KOPT-K1 (cell line): ENCODE data around the gene TMEM263.
"Not testable (repeated sequence)": the region's sequence is repeated elsewhere in the genome, so short reads cannot be mapped to it uniquely, and the experiment has no call there.

ENCODE experiments used
- H3K27ac ChIP-seq: fragments of 200-600 bp; sonication (generic); 2 replicates; pipeline ENCODE4 v1.5.1; 2016; ENCODE audit warnings: antibody characterized with exemption, mild to moderate bottlenecking, low read depth, low read length; ENCODE audit not compliant: poor library complexity, severe bottlenecking
- H3K36me3 ChIP-seq: fragments of 200-600 bp; sonication (generic); 2 replicates; pipeline ENCODE4 v1.5.1; 2017; ENCODE audit warnings: antibody characterized with exemption, mild to moderate bottlenecking, low read length, moderate library complexity; ENCODE audit not compliant: insufficient read depth
- H3K9me3 ChIP-seq: fragments of 200-600 bp; sonication (generic); 2 replicates; pipeline ENCODE4 v1.5.1; 2017; ENCODE audit warnings: antibody characterized with exemption, low read length, mild to moderate bottlenecking; ENCODE audit not compliant: insufficient read depth, poor library complexity, severe bottlenecking

The TMEM263 gene

DNA sequence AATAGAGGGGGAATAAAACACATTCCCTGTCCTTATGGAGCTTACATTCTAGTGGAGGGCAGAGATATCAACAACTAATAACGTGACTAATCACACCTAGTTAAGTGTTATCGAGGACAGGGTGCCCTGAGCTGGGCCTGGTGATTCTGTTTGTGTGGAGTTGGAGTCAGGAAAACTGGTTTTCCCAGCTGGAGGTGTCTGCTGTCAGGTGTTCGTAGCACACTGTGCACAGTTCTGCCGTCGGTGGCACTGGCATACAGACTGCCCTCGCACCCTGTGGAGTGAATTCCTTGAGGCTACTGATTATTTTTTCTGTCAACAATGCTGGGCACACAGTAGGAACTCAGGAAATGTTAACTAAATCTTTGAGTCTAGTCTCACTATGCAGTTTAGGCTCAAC is 32.1 kb downstream of the TMEM263 start:
- H3K36me3 ChIP-seq, result no peaks in the 10 kb centered on the region; the same call in 1 of the 2 replicates
- H3K9me3 ChIP-seq, result no peaks in the 10 kb centered on the region
- no peak overlapping the region for H3K27ac ChIP-seq

DNA sequence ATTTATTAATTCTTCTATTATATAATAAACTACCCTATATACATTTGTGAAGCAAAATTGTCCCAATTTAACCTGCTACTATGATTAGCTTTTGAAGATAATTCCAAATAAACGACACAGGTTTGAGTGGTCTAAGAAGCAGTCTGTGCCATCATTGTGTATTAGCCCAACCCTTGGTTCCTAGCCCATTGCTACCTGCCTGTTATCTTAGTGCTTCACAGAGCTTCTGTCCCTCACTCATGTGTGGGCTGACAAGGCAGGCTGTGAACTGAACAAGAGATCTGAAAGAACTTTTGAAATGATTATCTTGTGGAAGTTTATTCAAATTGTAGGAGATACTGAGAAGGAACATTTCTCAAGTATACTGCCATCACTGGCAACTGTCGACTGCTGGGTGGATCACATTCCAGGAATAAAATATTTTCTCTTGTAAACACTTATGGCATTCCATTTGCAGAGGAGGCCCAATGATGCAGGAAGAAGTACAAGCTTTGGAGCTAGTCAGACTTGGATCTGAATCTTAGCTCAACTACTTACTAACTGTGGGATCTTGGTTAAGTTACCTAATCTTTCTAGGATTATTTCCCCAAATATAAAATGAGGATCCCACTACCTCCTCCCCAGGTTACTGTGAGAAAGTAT is 39.0 kb downstream of the TMEM263 start:
- Histone ChIP-seq H3K27ac (no peak overlapping the region), H3K36me3 (peaks cover 27% of the 10 kb centered on the region), H3K9me3 (no peaks in the 10 kb centered on the region)

GRCh38 chr12:106996102-106996501 is 40.4 kb downstream of the TMEM263 start:
- not testable (repeated sequence) for H3K27ac ChIP-seq, H3K9me3 ChIP-seq
- peaks cover 27% of the 10 kb centered on the region for H3K36me3 ChIP-seq

GRCh38 chr12:106997916-106998315 is 42.2 kb downstream of the TMEM263 start:
- Histone ChIP-seq H3K27ac (no peak overlapping the region), H3K36me3 (peaks cover 27% of the 10 kb centered on the region), H3K9me3 (peaks cover 3% of the 10 kb centered on the region)

- H3K9me3 ChIP-seq, result peaks cover 3% of the 10 kb centered on the region
- H3K27ac ChIP-seq, result no peak overlapping the region
- peaks cover 27% of the 10 kb centered on the region for H3K36me3 ChIP-seq
Observed at GRCh38 chr12:106999446-106999845, 43.7 kb downstream of the TMEM263 start.

- H3K36me3 ChIP-seq, result peaks cover 11% of the 10 kb centered on the region
- not testable (repeated sequence) for H3K9me3 ChIP-seq, H3K27ac ChIP-seq
Observed at GRCh38 chr12:107002665-107003064, 47.0 kb downstream of the TMEM263 start.

- Histone ChIP-seq H3K36me3 (no peaks in the 10 kb centered on the region), H3K27ac (no peak overlapping the region), H3K9me3 (peaks cover 9% of the 10 kb centered on the region)
Observed at GRCh38 chr12:107007411-107007810, 51.7 kb downstream of the TMEM263 start.

DNA sequence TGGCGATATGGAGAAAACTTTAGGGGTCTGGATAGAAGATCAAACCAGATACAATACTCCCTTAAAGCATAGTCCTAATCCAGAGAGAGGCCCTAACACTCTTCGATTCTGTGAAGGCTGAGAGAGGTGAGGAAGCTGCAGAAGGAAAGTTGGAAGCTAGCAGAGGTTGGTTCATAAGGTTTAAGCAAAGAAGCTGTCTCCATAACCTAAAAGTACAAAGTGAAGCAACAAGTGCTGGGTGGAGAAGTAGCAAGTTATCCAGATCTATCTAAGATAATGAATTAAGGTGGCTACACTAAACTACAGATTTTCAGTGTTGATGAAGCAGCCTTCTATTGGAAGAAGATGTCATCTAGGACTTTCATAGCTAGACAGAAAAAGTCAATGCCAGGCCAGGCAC is 55.8 kb downstream of the TMEM263 start:
- Histone ChIP-seq H3K36me3 (no peaks in the 10 kb centered on the region), H3K9me3 (peaks cover 6% of the 10 kb centered on the region), H3K27ac (no peak overlapping the region)

DNA sequence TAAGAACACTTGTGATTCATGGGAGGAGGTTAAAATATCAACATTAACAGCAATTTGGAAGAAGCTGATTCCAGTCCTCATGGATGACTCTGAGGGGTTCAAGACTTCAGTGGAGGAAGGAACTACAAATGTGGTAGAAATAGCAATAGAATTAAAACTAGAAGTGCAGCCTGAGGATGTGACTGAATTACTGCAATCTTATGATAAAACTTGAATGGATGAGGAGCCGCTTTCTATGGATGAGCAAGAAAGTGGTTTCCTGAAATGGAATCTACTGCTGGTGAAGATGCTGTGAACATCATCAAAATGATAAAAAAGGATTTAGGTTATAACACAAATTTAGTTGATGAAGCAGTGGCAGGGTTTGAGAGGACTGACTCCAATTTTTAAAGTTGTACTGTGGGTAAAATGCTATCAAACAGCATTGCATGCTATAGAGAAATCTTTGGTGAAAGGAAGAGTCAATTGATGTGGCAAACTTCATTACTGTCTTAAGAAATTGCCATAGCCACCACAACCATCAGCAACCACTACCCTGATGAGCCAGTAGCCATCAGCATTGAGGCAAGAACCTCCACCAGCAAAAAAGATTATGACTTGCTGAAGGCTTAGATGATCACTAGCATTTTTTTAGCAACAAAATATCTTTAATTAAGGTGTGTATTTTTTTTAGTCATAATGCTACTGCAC is 57.2 kb downstream of the TMEM263 start:
- Histone ChIP-seq H3K9me3 (peaks cover 6% of the 10 kb centered on the region), H3K27ac (no peak overlapping the region), H3K36me3 (no peaks in the 10 kb centered on the region)

- Histone ChIP-seq H3K36me3 (no peaks in the 10 kb centered on the region), H3K27ac (no peak overlapping the region)
Observed at GRCh38 chr12:107014055-107014454, 58.3 kb downstream of the TMEM263 start.

DNA sequence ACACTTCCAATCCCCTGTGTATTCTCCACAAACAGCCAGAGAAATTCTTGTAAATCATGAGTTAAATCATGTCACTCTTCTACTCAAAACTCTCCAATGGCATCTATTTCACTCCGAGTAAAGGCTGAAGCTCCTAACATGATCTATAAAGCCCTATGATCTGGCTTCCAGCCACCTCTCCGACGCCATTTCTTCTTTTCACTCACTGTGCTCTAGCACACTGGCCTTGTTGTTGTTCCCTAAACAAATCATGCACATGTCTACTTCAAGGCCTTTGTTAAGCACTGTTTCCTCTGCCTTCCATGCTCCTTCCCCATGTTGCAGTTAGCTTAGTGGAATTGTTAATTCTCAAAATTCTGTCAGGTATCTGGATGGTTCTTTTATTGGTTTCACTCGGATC is 61.3 kb downstream of the TMEM263 start:
- Histone ChIP-seq H3K36me3 (0 out of 2 replicates have a peak, but pooled peaks cover 4% of the 10 kb centered on the region), H3K27ac (no peak overlapping the region), H3K9me3 (no peaks in the 10 kb centered on the region)

More at GRCh38 chr12:107014055-107014454, 58.3 kb downstream of the TMEM263 start:
- H3K9me3 ChIP-seq, result peaks cover 2% of the 10 kb centered on the region

GRCh38 chr12:107019546-107019945 is 63.8 kb downstream of the TMEM263 start:
- no peak overlapping the region for H3K27ac ChIP-seq
- 0 out of 2 replicates have a peak, but pooled peaks cover 4% of the 10 kb centered on the region for H3K36me3 ChIP-seq
- no peaks in the 10 kb centered on the region for H3K9me3 ChIP-seq
